EL (cell line): ENCODE measurements around the gene RPRD1B.
"Not testable (repeated sequence)": the region's sequence is repeated elsewhere in the genome, so short reads cannot be mapped to it uniquely, and the experiment has no call there.

Experiments used
- DNase-seq: peaks from one replicate; pipeline ENCODE4 v3.0.0-alpha.2; 2016

Gene RPRD1B

DNA sequence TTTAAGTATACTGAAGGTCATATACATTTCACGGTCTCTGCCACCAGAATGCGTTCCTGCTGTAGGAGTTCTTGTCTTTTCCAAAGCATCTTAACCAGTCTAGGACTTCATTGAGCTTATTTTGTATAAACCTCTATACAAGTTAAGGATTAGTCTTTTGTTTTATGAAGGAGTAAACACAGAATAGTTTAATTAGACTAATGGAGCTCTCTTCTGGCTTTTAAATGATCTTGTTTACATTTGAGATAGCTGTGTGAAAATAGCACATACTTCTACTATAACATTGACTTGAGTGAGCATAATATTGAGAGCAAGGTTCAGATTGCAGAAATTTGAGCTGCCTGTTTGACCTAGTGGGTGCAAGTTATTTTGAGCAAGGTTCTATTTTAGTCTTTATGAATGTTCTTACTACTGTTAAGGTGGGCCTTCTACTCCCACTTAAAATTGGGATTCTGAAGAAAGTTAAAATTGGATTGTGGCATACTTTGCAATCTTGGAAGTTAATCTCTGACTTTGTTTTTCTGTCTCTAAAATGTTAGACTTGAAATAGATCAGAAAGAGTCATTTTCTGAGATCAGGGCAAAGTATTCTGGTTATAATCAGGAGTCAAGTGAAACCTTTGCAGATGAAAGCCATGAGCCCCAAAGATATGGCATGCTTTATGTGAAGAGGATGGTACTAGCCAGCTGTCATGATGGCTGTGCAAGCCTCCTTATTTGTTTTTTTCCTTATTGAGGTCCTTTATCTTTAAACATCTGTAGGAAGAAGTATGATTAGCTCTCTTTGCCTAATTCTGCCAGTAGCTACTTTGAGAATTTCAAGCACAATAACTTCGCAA lies 41.8 kb downstream of the RPRD1B start:
- DNase-seq: no peak

DNA sequence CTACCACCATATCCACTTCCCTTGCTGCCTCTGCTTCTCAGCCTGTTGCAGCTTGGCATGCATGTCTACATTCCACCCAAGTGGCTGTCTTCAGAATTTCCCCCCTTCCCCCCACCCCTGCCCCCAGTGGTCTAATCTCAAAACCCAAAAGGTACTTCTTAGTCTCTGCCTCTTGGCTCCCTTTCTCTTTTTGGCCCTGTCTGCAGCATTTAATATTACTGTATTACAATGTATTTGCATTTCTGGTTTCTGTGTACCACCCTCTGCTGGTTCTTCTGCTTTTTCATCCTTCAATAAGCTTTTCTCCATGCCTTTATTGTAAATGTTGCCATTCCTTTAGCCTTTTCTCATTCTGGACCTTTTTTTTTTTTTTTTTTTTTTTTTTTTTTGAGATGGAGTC lies 43.0 kb downstream of the RPRD1B start:
- no peak for DNase-seq

DNA sequence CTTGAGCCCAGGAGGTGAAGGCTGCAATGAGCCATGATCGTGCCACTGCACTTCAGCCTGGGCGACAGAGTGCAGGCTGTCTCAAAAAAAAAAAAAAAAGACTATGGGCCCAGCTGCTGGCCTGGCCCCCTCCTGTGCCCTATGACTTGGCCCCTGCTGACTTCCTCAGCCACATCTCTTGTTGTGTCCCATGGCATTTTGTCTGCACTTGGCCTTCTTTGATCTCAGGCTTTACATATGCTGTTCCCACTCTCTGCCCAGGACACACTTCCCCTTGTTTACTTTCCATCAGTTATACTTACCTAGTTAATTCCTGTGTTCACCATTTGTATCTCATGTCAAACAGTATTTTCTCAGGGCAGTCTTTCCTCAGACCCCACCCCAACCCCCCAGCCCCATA lies 44.5 kb downstream of the RPRD1B start:
- no peak for DNase-seq

DNA sequence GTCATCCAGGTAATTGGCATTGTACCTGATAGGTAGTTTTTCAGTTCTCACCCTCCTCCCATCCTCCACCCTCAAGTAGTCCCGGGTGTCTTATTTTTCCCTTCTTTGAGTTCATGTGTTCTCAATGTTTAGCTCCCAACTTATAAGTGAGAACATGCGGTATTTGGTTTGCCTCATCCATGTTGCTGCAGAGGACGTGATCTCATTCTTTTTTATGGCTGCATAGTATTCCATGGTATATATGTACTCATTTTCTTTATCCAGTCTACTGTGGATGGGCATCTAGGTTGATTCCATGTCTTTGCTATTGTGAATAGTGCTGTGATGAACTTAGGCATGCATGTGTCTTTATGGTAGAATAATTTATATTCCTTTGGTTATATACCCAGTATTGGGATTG lies 45.8 kb downstream of the RPRD1B start:
- DNase-seq: no peak

DNA sequence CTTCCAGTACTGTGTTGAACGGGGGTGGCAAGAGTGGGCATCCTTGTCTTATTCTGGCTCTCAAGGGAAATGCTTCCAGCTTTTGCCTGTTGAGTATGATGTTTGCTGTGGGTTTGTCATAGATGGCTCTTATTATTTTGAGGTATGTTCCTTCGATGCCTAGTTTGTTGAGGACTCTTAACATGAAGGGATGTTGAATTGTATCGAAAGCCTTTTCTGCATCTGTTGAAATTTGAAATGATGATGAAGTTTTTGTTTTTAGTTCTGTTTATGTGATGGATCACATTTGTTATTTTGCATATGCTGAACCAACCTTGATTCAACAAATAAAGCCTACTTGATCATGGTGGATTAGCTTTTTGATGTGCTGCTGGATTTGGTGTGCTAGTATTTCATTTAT lies 48.0 kb downstream of the RPRD1B start:
- no peak for DNase-seq

DNA sequence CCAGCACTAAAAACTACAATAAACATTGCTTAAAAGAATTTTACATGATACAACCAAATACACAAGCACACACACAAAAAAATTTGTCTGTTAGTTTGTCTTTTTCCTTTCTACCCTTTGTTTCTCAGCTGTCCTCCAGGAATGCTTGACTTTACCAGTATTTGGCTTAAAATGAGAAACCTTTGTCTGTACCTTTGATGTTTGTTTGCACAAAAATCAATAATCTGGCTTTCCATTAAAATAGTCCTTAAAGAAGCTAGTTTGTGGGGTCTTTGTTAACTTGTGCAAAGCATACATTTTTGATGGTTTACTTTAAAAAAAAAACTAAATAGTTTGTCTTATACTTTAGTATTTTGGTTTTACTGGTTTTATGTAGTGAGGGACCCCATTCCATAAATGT lies 49.3 kb downstream of the RPRD1B start:
- no peak for DNase-seq

DNA sequence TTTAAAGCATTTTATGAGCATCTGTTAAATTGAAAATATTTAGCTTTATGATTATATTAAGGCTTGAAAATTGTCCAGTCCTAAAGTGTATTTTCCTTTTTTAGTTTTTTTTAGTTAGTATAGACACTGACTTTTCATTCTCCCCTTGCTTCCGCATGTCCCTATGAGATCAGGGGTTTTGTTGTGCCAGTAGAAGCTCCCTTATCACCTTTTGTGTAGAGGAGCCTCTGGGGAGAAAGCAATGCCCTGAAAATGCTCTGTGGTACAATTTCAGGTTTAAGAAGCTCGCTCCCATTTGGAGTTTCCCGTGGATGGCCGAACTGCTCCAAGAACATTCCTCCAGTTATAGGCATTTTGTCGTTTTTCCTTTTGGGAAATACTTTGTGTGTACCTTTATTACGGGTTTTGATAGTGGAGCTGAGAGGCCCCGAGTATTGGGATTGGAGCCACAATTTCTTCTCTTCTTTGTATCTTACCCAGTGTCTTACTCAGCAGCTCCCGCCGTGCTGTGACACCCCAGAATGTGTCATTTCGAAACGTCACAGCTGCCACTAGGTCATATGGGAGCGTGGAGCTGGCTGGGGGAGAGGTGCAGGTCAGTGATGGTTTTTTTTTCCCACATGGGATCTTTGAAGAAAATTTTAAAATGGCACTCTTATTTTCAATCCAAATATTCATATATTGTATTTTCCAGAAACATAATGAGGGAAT lies 49.9 kb downstream of the RPRD1B start:
- no peak for DNase-seq

DNA sequence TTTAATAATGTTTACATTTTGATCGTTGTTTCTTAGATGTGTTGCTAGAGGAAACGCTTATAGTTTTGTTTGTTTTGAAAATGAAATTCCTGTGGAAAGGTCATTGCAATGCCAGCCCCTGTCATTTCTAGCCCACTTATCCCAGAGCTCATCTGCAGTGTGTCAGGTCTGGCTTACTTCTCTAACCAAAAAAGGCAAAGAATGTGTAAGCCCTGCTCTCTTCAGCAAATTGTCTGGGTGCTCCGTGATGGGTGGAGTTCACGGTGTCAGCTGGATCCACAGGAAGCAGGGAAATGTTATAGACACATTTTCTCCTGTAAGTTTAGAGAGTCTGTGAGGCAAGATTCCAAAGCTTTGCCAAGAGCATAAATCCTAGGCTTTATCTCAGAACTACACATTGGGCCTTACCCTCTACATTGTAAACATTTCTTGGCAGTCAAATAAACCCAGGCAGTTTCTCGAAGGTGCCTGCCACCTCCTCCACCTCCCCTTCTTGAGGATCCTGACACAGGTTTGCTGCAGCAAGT lies 50.9 kb downstream of the RPRD1B start:
- DNase-seq: peak; percentile 77

DNA sequence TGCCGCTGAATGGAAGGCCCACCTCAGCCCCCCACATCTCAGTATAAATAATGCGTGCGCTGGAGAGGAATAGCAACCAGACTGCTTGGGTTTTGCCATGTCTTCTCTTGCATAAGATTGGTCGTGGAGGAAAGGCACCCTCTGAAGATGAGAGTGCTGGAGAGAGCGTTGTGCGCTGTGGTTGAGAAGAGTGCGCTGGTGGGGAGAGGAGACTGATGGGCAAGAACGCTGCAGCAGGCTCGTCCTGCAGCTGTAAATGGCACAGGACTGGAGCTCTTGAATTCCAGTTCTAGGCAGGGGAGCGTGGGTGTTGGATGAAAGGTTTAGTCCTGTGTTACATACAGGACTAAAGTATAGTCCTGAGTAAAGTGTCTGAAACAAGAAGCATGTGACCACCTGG lies 51.5 kb downstream of the RPRD1B start:
- DNase-seq: no peak

DNA sequence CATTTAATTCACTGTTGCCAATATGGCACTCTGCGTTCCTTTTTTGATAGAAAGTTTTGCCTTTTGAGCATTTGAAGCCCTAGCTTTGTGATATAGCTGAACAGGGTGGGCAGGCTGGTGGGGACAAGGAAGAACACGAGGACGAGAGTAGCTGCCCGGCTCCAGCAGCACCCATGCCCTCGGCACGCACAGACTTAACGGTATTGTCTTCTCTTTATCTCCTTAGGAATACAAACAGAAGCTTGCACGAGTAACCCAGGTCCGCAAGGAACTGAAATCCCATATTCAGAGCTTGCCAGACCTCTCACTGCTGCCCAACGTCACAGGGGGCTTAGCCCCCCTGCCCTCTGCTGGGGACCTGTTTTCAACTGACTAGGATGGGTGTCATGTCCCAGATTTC lies 56.0 kb downstream of the RPRD1B start:
- no peak for DNase-seq

DNA sequence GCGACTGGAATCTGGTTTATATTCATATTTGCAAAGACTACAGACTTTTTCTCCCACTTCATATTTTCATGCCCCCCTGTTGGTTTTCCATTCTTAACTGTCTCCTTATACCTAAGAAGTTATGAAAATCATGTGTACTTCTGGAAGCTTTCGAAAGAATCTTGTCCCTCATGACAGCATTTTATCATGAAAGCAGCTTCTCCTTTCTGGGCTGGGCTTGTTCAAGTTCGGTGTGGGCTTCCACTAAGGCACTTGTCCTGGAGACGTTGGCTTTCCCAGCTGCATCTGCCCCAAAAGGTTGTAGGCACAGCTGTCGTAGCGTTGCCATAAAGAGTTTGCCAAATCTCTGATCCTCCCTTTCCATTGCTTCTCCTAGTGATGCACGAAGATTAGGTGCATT lies 56.5 kb downstream of the RPRD1B start:
- DNase-seq: no peak

DNA sequence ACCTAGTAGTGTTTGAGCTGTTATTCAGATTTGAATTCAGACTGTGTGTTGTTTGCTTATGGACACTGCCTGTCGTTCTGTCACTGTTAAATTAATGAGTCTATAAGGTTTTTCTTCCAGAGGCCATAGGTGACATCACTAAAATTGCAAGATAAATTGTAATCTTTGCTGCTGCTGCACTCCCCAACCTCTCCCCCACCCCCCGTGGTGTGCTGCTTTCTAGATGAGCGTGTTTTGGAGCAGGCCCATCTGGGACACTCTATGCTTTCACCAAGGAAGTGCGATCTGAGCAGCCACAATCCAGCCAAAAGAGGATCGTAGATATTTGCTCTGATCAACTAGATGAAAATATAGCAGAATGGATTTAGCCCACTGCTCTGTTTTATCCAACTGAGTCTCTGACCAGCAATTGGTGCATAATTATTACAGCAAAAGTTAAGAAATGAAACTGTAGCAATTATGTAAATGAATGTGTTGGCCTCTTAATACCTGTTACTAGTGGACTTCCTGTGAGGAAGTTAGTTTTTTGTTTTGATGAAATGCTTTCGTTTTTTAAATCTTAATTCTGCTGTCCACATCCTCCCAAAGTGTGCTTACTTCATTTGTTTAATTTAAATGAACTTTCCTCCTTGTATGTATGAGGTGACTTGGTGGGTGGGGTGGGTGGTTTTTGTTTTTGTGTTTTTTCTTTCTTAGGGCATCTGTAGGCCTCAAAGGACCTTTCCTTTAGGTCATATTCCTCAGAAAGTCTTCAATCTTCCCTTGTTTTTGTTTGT lies 58.1 kb downstream of the RPRD1B start:
- no peak for DNase-seq

DNA sequence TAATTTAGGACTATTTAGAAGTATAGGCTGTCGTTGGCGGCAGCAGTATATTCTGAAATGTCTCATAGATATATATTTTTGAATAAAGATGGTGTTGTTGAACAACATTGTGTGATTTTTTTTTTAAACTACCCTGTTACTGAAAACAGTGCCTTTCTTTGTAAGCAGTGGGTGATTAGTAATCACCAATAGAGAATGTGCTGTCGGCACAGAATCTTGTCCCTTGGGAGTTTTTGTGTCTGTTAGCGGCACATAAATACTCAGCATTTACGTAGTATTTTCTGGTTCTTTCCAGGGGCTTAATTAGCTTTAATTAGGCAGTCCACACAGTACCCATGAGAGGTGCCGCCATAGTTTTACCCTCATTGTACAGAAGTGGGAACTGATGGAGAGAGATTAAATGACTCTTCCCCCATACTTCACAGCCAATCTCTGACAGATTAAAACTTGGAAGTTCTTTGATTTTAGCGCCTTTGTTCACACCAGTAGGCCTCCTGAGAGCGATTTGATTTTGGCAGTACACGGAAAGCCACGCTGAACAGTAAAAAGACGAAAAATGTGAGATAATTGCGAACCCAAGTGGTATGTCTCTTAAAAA lies 58.8 kb downstream of the RPRD1B start:
- no peak for DNase-seq

DNA sequence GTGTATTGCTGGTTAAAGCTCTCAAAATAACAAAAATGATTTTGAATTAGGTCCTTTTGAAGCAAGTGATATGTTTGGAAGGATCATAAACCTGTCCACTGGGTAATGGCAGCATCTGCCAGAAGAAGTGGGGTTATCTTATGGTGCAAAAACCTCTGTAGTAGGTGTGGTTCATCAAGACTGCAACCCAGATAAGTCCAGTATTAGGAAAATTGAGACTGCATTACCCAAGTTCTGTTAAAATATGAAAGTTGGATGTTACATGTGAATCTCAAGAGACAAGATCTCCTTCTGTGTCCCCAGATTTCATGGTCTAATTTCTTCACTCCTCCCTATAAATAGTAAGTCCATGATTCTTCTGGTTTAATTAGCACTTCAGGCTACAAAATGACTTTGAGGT lies 59.4 kb downstream of the RPRD1B start:
- no peak for DNase-seq

DNA sequence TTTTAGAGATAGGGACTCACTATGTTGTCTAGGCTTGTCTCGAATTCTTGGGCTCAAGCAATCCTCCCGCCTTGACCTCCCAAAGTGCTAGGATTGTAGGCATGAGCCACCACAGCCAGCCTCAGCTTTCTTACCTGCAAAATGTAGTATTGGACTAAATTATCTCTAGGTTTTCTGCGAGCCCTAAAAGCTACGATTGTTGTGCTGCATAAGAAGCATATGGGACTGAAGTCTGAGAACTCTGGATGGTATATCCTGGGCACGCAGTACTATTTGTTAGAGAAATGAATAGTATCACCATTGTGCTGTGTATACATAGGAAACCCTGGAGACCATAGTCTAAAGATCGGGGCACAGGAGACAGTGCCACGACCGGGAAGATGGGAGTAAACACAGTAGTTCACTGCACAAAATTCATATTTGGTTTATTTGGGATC lies 60.1 kb downstream of the RPRD1B start:
- DNase-seq: no peak

DNA sequence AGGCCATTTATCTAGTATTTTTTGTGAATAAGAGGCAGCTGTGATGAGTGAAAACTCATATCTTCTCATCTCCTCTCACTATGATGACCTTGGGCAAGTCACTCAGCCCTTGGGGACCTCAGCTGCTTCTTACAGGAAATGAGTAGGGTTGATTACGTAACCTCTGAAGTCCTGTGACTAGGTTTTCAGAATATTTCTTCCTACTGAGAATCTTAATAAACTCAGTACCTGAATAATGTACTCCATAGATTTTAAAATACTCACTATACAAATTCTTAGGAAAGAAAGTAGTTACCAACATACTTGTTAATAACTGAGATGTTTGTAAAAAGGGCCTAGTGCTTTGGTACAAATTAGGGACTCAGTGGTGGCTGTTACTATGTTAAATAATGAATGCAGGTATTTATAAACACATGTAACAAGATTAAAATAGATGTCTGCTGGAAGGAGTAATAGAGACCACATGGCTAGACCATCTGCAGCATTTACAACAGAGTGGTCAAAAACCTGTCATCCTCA lies 60.9 kb downstream of the RPRD1B start:
- DNase-seq: peak; percentile 80

DNA sequence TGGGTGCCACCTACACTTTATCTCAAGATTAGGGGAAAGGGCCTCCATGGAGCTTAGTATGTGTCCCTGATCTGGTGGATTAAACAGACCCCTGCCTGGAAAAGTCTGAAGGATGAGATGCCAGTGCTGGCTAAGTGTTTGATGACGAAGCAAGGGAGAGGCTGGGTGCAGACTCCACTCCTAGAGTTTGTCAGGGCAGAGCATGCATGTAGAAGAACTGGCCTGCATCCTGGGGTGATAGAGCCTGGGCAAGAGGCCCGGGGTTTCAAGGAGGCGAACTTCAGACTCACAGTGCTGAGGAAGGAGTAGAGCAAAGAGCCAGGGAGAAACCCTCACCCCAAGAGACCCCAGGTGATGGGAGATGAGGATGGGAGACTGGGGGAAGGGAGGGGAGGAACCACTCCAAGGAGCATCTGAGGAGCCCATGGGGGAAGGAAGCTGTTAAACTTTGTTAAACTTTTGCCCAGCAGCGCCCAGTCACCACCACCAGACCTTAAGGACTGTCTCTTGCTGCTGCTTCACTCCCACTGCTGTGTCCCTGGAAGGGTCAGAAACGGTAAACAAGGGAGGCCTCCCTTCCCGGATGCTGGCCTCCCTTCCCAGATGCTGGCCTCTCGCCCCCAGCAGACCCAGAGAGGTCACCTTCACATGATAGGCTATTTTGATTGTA lies 61.6 kb downstream of the RPRD1B start:
- DNase-seq: no peak

DNA sequence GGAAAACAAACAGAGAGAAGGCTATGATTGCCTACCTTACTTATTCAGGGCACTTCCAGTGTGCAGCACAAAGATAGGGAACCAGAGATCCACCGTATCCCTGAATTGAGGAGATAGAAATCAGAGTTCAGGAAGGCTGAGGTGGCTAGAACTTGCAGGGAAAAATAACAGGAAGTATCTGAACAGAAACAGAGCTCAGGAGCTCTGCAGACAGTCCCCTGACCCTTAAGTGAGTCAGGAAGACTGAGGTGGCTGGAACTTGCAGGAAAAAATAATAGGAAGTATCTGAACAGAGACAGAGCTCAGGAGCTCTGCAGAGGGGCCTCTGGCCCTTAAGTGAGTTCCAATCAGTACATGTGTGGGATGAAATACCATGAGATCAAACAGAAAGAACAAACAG lies 65.4 kb downstream of the RPRD1B start:
- no peak for DNase-seq

DNA sequence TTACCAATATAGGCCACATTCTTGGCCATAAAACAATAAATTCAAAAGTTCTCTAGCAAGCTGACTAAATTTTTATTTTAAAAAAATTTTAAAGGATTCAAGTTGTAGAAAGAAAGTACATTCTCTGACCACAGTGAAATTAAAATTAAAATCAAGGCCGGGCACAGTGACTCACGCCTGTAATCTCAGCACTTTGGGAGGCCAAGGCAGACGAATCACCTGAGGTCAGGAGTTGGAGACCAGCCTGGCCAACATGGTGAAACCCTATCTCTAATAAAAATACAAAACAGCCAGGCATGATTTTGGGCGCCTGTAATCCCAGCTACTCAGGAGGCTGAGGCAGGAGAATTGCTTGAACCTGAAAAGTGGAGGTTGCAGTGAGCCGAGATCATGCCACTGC lies 68.7 kb downstream of the RPRD1B start:
- DNase-seq: not testable (repeated sequence)

DNA sequence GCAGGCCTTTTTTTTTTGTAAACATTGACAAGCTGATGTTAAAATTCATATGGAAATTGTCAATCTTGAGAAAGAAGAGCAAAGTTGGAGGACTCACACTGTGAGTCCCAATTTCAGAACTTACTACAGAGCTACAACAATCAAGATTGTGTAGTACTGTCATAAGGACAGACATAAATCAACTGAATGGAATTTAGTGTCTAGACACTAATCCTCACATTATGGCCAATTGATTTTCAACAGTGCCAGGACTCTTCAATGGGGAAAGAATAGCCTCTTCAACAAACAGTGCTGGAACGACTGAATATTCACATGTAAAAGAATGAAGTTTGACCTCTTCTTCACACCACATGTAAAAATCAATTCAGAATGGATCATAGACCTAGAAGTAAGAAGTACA lies 70.7 kb downstream of the RPRD1B start:
- no peak for DNase-seq

DNA sequence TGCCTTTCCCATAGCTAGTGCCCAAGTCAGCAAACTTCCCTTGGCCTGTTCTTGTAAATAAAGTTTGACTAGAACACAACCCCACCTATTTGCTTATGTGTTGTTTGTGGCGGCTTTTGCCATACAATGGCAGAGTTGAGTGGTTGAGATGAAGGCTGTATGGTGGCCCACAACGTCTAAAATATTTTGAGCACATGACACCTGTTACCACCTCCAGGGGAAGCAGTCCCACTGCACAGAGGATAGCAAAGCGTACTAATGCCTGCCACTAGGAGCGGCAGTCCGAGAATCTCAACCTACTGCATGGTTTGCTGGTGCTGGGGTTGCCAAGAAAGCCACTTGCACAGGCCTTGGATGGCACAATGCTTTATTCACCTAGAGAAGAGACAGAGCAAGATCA lies 72.9 kb downstream of the RPRD1B start:
- DNase-seq: no peak

DNA sequence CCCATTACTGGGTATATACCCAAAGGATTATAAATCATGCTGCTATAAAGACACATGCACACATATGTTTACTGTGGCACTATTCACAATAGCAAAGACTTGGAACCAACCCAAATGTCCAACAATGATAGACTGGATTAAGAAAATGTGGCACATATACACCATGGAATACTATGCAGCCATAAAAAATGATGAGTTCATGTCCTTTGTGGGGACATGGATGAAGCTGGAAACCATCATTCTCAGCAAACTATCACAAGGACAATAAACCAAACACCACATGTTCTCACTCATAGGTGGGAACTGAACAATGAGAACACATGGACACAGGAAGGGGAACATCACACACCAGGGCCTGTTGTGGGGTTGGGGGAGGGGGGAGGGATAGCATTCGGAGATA lies 73.8 kb downstream of the RPRD1B start:
- not testable (repeated sequence) for DNase-seq
